ENCODE results near the gene NFATC3.
A peak's percentile ranks its signal among the peaks of the same experiment; 100 is the strongest.

Gene NFATC3

DNA sequence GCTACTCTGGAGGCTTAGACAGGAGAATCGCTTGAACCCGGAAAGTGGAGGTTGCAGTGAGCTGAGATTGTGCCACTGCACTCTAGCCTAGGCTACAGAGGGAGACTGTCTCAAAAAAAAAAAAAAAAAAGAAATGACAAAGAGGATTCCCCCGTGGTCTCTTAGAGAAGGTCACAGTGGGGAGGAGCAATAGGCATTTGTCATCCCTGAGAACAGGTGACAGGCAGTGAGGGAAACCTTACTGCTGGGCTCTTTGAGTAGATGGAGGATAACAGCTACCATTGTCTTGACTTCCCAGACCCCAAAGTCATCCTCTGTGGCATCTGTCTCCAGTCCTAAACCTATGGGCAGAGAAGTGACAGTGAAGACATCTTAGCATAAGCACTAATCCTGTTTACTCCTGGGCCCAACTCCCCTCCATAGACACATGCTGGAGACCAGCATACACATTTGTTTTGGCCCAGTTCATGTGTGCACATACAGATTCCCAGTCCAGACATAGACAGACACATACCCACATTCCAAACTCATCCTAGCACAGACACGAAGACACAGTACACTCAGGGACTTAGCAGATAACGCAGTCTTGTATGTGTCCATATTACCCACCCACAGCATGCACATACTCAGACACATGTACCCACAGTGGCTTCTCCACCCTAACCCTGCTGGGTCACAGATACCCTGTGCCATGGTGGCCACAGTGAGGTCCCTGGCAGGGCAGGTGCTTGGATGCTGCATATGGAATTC lies 148.1 kb downstream of the NFATC3 start:
- DNase-seq = no peak

- DNase-seq = no peak
These were observed 148.6 kb downstream of the NFATC3 start for GRCh38 chr16:68233835-68234187.

DNA sequence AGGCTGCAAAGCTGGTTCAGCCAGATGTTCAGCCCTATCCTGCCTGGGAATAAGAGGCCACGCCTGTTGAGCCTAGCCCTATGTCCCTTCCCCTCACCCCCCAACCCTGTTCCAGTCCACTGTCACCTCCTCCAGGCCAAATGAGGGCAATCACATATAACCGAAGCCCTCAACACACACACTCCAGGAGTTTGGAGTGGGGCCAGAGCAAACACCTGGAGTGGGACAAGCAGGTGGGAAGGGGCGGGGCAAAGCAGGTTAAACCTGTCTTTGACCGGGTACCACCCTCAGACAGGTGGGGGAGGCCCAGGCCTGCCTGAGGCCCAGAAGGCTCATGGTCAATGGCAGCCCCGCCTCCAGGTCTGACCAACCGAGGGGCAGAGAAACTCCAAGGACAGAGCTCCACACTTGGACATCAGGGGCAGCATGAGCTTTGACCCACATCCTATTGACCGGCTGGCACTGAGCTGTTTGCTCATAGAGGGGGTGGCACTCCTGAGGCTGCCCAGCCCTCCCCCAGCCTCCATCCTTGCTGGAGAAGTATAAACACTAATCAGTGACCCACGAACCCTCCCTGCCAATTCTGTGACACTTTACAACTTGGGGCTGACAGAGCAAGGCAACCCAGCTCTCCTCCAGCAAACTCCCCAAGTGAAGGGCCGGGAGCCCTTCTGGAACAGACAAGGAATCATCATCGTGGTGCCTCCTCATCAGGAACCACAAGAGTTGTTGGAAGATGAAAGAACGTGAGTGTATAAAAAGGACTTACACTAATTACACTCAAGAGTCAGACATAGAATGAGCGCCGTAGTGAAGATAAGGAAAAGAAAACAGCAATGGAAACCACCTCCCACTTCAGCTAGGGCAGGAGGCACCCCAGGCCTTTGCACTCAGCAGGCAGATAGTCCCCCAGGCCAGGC lies 149.3 kb downstream of the NFATC3 start:
- DNase-seq = no peak

- no peak for DNase-seq
These were observed 150.1 kb downstream of the NFATC3 start for GRCh38 chr16:68235108-68235886.

DNA sequence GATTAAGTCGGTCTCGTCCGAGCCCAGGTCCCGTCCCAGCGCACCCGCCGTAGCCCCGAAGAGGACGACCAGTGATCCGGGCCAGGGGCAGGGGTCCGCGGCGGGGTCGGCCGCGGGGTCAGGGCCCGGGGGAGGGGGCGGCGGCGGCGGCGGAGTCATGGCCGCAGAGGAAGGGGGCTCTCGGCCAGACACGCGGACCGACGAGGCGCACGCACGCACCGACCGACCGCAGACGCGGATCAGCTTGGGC lies 150.6 kb downstream of the NFATC3 start, which contains the start of gene ESRP2:
Gene ESRP2 (minus strand): TSS at position 241 of the 250 bp plus-strand sequence. CDS start 82 bp downstream, at position 159.
- no peak for DNase-seq

DNA sequence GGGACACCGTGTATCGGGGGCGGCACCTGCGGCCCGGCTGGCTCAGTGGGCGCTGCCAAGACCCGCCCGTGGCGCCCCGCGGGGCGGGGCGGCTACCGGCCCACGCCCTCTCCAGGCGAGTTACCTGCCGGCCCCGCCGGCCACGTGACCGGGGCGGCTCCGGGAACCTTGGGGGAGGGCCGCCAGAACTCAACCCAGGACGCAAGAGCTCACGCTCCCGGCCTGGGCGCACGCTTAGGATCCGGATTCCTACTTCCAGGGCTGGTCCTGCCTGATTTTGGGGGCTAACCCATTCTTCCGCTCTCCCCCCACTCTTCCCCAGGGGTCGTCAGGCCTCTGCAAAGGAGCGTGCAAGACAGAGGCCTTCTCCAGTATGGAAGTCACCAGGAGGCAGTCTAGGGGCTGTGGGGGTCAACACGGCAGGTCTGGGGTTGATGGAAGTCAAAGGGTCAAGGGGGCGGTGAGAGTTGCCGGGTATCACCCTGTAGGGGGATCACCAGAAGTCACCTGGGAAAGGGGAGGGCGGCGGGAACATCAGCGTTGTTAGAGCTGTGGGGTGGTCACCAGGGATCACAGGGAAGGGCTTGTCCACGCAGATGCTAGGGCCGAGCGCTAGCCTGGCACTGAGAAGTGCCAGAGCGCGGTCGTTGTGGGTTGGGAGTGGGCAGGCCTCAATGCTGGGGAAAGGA lies 151.1 kb downstream of the NFATC3 start:
- DNase-seq = no peak

GRCh38 chr16:68236826-68237242 lies 151.7 kb downstream of the NFATC3 start:
- DNase-seq = no peak

- DNase-seq = peak; percentile 99
These were observed 152.3 kb downstream of the NFATC3 start for GRCh38 chr16:68237243-68238028.

DNA sequence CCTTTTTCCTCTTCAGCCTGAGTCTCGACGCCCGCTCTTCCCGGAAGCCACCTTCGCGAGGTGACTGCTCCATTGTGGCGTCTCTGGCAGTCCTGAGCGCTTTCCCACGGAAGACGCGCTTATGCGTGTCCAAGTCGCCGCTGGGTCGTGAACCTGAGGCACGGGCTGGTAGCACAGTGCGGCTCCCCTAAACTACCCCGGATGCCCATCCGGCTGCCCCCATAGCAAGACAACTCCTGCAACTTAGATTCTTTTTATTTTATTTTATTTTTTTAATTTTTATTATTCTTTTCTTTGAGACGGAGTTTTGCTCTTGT lies 152.8 kb downstream of the NFATC3 start:
- DNase-seq = no peak

GRCh38 chr16:68242085-68242484 lies 156.9 kb downstream of the NFATC3 start:
- DNase-seq = no peak

DNA sequence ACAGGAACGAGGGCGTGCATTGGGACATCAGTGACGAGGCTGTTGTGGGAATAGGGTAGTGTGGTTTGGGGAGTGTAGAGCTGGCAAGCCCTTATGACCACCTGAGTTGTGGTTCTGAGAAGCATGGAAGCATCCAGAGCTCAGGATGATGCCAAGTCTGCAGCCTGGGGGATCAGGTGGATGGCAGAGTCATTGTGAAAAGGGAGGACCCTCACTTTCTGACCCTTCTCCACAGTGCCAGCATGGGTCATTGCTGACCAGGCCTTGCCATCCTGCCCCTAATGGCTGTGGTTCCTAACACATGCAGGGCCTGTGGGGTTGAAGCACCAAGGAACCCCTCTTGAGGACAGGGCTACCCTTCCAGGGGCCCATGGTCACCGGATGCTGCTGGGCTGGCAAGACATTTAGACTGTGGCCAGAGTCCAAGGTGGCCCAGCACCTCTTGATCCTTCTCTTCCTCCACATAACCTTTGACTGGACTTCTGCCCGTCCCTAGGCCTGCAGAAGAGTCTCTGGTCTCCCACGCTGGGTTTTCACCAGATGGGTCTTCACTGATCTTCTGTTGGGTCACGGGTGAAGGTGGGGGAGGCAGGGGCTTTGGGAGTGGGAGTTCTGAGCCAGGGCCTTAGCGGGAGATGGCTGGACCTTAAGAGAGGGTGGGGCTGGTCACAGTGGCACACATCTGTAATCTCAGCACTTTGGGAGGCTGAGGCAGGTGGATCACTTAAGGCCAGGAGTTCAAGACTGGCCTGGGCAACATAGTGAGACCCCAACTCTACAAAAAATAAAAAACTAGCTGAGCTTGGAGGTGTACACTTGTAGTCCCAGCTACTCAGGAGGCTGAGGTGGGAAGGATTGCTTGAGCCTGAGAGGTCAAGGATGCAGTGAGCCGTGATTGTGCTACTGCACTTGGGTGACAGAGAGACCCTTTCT lies 158.0 kb downstream of the NFATC3 start:
- DNase-seq = no peak

DNA sequence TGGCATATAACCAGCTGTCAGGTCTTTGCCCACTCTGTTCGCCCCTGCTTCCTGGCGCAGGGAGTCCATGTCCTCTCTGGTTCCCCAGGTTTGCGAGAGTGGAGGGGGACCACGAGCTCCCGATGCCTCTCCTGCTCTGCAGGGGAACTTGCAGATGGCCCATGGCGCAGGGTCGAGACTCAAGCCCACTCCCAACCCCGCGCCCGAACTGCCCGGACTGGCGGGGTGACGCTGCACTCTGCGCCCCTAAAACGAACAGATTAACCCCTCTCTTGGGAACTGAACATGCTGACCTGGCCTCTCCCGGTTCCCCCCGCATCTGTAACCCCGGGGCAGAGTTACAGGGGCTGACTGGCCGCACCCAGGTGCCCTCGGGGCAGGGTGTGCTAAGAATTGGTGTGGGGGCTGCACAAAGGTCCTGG lies 159.3 kb downstream of the NFATC3 start:
- DNase-seq = no peak

DNA sequence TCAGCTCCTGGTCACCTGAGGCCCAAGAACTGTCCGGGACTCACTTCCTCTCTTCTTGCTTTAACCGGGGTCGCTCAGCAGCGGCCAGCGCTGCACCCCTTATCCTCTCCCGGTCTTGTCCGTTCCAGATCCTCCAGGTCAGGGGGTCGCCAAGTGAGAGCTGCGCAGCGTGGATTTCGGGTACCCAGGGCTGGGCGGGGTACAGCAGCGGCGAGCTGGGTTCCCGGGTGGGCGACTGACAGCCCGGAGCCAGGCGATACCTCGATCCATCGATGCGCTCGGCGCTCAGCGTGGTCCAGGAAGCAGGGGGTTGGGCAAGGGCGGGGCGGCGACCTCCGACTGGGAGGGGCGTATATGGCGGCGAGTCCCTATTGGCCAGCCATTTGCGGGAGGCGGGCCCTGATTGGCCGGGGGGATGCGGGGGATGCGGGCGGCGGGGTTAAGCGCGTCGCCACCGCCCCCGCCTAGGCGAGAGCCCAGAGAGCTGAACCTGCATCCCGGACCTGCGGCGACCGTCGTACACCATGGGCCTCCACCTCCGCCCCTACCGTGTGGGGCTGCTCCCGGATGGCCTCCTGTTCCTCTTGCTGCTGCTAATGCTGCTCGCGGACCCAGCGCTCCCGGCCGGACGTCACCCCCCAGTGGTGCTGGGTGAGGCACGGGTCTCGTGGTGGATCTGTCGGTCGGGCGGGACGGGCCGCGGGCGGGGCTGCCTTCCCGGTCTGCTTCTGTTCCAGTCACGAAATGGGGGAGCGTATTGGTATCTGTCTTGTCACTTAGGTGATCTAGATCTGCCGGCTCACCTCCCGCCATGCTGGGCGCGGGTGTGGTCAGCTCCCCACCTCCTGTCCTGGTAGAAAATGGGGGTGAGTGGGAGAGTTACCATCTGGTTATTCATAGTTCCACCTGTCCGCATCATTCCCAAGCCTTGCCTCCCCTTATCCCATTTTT lies 160.0 kb downstream of the NFATC3 start, which contains the start of gene PLA2G15:
Gene PLA2G15 (plus strand): TSS at position 471 of the 951 bp plus-strand sequence. CDS start 54 bp downstream, at position 525.
- peak; percentile 94 for DNase-seq

GRCh38 chr16:68246121-68246520 lies 161.0 kb downstream of the NFATC3 start:
- no peak for DNase-seq

DNA sequence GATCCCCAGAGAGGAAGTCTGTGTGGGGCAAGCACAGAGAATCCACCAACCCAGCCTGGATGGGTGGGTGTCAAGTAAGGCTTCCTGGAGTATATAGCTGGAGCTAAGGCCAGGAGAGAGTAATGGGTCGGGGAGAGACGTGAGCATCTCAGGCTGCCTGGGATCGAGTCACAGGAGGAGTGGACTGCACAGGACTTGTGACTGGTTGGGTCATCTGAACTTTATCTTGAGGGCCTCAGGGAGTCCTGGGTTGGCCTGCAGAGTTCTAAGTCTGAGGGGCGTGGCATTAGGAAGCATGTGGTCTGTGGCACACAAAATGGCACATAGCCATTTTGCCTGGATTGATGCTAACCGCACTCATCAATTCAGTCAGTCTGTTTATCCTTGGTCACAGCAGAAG lies 161.5 kb downstream of the NFATC3 start:
- DNase-seq = no peak

DNA sequence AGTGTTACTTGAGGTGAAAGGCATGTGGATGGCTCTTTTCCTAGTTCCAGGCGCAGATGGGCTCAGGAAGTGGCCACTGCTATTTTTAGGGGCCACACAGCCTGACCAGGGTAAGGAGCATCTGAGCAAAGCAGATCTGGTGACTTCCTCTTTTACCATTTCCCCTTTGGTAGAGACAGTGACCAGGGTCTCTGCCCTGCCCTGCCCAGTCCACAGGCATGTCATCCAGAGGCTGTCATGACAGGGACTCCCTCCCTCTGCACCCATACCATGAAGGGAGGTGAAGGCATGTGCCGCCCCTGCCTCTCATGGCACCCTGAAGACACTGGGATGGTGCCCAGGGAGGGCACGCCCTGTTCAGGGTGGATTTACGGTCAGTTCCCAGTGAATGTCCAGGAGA lies 162.2 kb downstream of the NFATC3 start:
- DNase-seq = no peak

GRCh38 chr16:68247932-68248331 lies 162.8 kb downstream of the NFATC3 start:
- DNase-seq = no peak

GRCh38 chr16:68249371-68249770 lies 164.2 kb downstream of the NFATC3 start:
- DNase-seq = no peak

DNA sequence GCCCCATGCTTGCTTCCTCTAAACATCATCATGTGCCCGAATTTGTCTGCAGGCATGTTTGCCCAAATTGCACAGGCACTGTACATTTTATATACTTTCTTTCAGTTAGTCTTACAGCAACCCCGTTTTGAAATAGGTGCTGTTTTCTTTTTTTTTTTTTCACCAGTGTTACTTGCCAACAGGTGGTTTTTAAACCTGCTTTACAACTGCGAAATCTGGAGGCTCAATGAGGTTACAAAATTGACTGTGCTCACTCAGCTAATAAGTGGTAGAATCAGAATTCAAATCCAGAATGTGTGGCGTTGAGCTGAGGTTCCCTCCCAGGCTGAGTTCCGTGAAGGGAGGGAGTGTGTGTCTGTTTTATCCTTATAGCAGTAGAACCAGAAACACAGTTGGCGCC lies 165.8 kb downstream of the NFATC3 start:
- no peak for DNase-seq
